HEK293T (cell line): Measurements from ENCODE around the gene FRMPD1.
"Not testable (repeated sequence)": the region's sequence is repeated elsewhere in the genome, so short reads cannot be mapped to it uniquely, and the experiment has no call there.

Experiments used
- CTCF ChIA-PET: fragments of 350-600 bp; formaldehyde crosslinking; extraction: SDS; loops from one replicate; lab custom pipeline; 2021; ENCODE audit warnings: antibody characterized with exemption, inconsistent platforms; lab: Yijun Ruan, JAX
- POLR2A ChIA-PET: fragments of 350-600 bp; formaldehyde crosslinking; extraction: SDS; loops from one replicate; lab custom pipeline; 2020; ENCODE audit warnings: antibody characterized with exemption, inconsistent platforms; lab: Yijun Ruan, JAX
- DNase-seq: peaks from one replicate; pipeline ENCODE4 v3.0.0; 2012; ENCODE audit warnings: mixed read lengths; ENCODE audit errors: extremely low spot score
- ARNT ChIP-seq: fragments of 450-650 bp; IDR thresholded peaks from 2 replicates; pipeline ENCODE4 v1.6.1; 2017; ENCODE audit warnings: mild to moderate bottlenecking
- BHLHE40 ChIP-seq: fragments of 450-650 bp; IDR thresholded peaks from 2 replicates; pipeline ENCODE4 v1.6.1; 2016; ENCODE audit warnings: mild to moderate bottlenecking, moderate library complexity, borderline replicate concordance
- CTBP1 ChIP-seq: fragments of 450-650 bp; IDR thresholded peaks from 2 replicates; pipeline ENCODE4 v1.6.1; 2016; ENCODE audit warnings: borderline replicate concordance
- ELF4 ChIP-seq: fragments of 450-650 bp; IDR thresholded peaks from 2 replicates; pipeline ENCODE4 v1.6.1; 2017; ENCODE audit warnings: antibody characterized with exemption
- FOXA1 ChIP-seq: fragments of 450-650 bp; IDR thresholded peaks from 2 replicates; pipeline ENCODE4 v1.6.1; 2016; ENCODE audit warnings: mild to moderate bottlenecking
- FOXK2 ChIP-seq: fragments of 450-650 bp; IDR thresholded peaks from 2 replicates; pipeline ENCODE4 v1.6.1; 2016; ENCODE audit warnings: mild to moderate bottlenecking
- FOXM1 ChIP-seq: fragments of 450-650 bp; IDR thresholded peaks from 2 replicates; pipeline ENCODE4 v1.6.1; 2017; ENCODE audit warnings: mild to moderate bottlenecking, borderline replicate concordance
- HDGF ChIP-seq: fragments of 450-650 bp; IDR thresholded peaks from 2 replicates; pipeline ENCODE4 v1.6.1; 2017; ENCODE audit warnings: antibody characterized with exemption, borderline replicate concordance
- L3MBTL2 ChIP-seq: fragments of 450-650 bp; conservative IDR thresholded peaks from 2 replicates; pipeline ENCODE4 v1.6.1; 2016; ENCODE audit warnings: mild to moderate bottlenecking
- LEF1 ChIP-seq: fragments of 450-650 bp; IDR thresholded peaks from 2 replicates; pipeline ENCODE4 v1.6.1; 2017; ENCODE audit warnings: mild to moderate bottlenecking, borderline replicate concordance
- NFRKB ChIP-seq: fragments of 450-650 bp; IDR thresholded peaks from 2 replicates; pipeline ENCODE4 v1.6.1; 2016; ENCODE audit warnings: mild to moderate bottlenecking, moderate library complexity
- PKNOX1 ChIP-seq: fragments of 450-650 bp; IDR thresholded peaks from 2 replicates; pipeline ENCODE4 v1.6.1; 2016
- SP1 ChIP-seq: fragments of 450-650 bp; IDR thresholded peaks from 2 replicates; pipeline ENCODE4 v1.6.1; 2017
- SUZ12 ChIP-seq: fragments of 450-650 bp; IDR thresholded peaks from 2 replicates; pipeline ENCODE4 v1.6.1; 2016; ENCODE audit warnings: mild to moderate bottlenecking
- TARDBP ChIP-seq: fragments of 450-650 bp; IDR thresholded peaks from 2 replicates; pipeline ENCODE4 v1.6.1; 2016
- ZNF384 ChIP-seq: fragments of 450-650 bp; IDR thresholded peaks from 2 replicates; pipeline ENCODE4 v1.6.1; 2016

The FRMPD1 gene

DNA sequence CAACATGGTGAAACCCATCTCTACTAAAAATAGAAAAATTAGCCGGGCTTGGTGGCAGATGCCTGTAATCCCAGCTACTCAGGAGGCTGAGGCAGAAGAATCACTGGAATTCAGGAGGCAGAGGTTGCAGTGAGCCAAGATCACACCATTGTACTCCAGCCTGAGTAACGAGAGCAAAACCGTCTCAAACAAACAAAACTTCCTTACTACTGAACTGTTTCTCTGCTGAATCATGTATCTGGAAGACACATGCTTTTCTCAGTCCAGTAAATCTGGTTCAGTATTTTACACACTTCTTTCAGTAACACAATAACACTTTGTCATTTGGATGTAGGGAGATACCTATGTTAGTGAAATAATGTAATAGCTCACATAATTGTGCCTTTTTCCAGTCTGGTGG is 110.8 kb downstream of the FRMPD1 start:
- POLR2A ChIA-PET = no interaction called here
- no peak for TF ChIP-seq SP1
- TF ChIP-seq PKNOX1 = no peak
- TF ChIP-seq CTBP1 = no peak
- no peak for DNase-seq
- CTCF ChIA-PET = no interaction called here

GRCh38 chr9:37765263-37765662 is 114.5 kb downstream of the FRMPD1 start:
- CTCF ChIA-PET, POLR2A ChIA-PET: not testable (repeated sequence)

DNA sequence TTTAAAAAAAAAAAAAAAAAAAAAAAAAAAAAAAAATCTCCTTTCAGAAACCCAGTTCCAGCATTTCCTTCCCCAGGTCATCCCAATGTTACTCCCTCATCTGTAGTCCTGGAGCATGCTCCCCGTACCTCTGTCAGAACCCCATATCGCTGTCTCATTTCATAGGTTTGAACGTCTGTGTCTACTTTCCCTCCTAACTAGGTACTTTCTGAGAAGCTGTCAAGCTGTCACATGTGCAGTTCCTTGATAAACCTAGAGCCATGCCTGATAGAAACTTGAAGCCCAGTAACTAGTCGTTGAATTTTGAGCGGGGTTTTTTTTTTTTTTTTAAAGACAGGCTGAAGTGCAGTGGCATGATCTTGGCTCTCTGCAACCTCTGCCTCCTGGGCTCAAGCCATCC is 118.6 kb downstream of the FRMPD1 start:
- POLR2A ChIA-PET = no interaction called here
- DNase-seq = no peak
- no peak for TF ChIP-seq ELF4
- no peak for TF ChIP-seq BHLHE40
- no peak for TF ChIP-seq ARNT
- no peak for TF ChIP-seq HDGF
- TF ChIP-seq FOXA1 = no peak
- TF ChIP-seq SUZ12 = no peak
- no peak for TF ChIP-seq ZNF384
- CTCF ChIA-PET = no interaction called here

More at GRCh38 chr9:37765263-37765662, 114.5 kb downstream of the FRMPD1 start:
- not testable (repeated sequence) for DNase-seq

DNA sequence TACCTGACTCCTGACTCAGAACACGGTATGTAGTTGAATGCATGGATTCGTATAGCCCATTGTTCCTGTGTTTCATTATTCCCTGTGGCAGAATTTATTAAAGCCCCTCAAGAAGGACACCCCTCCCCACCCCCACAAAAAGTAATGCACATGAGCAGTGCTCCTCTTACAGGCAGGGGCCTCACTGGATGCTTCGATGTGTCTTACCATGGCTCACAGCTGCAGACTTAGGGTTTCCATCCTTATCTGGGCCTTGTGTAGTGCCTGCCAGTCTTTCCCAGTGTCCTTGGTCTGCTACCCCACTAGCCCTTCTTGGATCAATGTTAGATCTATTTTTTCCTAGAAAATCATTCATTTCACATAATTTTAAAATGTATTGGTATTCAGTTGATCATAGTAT is 119.2 kb downstream of the FRMPD1 start:
- DNase-seq = no peak
- TF ChIP-seq FOXA1 (no peak), TARDBP (no peak), LEF1 (no peak), BHLHE40 (no peak), PKNOX1 (no peak), FOXK2 (no peak), ZNF384 (no peak), HDGF (no peak), FOXM1 (no peak), NFRKB (no peak)
- ChIA-PET POLR2A (no interaction called here), CTCF (no interaction called here)

DNA sequence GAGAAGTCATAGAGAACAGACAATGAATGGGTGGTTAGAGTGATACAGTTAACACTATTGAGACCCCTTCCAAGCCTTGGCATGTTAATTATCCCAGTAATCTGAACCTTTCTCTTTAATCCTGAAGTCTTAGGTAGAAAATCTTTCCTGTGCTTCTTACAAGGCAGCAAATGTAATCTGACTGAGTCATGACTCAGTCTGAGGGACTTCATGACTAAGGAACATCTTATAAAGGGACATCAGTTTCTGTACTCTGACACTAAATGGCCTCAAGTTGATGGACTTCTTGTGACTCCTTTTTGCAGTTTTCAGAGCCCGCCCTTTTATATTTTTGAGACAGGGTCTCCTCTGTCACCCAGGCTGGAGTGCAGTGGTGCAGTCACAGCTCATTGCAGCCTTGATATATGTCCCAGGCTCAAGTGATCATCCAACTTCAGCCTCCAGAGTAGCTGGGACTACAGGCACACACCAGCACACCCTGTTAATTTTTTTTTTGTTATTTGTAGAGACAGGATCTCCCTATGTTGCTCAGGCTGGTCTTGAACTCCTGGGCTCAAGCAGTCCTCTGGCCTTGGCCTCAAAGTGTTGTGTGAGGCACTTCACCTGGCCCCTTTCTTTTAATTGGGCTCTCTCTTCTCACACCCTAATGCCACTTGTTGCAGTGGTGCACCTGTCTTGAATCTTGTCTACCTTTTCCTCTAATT is 124.6 kb downstream of the FRMPD1 start:
- TF ChIP-seq NFRKB (no peak), ZNF384 (no peak), ARNT (no peak), BHLHE40 (no peak), FOXM1 (no peak), LEF1 (no peak), ELF4 (no peak), SP1 (no peak), FOXK2 (no peak), PKNOX1 (no peak), FOXA1 (no peak), HDGF (no peak), TARDBP (no peak), L3MBTL2 (no peak), SUZ12 (no peak), CTBP1 (no peak)
- no peak for DNase-seq
- ChIA-PET CTCF (no interaction called here), POLR2A (interaction anchor here (0.7 to 1.5 kb wide), 2 partner anchors 10 to 133 kb away, joined by 4 to 8 read pairs; partner anchors contain the start of gene EXOSC3)

- CTCF ChIA-PET = no interaction called here
- POLR2A ChIA-PET = no interaction called here
- no peak for DNase-seq
Measured at GRCh38 chr9:37776328-37776727, 125.6 kb downstream of the FRMPD1 start.

GRCh38 chr9:37778534-37778933 is 127.8 kb downstream of the FRMPD1 start:
- TF ChIP-seq FOXM1 = no peak
- no peak for TF ChIP-seq BHLHE40
- TF ChIP-seq ELF4 = no peak
- TF ChIP-seq TARDBP = no peak
- no peak for TF ChIP-seq ZNF384
- no peak for TF ChIP-seq HDGF
- no peak for TF ChIP-seq L3MBTL2
- no peak for TF ChIP-seq LEF1
- no peak for TF ChIP-seq SP1
- no peak for TF ChIP-seq NFRKB
- TF ChIP-seq ARNT = no peak
- TF ChIP-seq CTBP1 = no peak
- TF ChIP-seq FOXK2 = no peak
- no peak for TF ChIP-seq FOXA1
- no peak for DNase-seq
- CTCF ChIA-PET = no interaction called here
- POLR2A ChIA-PET = interaction anchor here (1.3 to 1.4 kb wide), 2 partner anchors 21 to 293 kb away, joined by 3 to 4 read pairs; partner anchors contain the start of gene POLR1E

More at GRCh38 chr9:37776328-37776727, 125.6 kb downstream of the FRMPD1 start:
- TF ChIP-seq SUZ12 = no peak
